ENCODE data around the gene SCAP. TPM values are rescaled to one million over a fixed set of nuclear protein-coding genes. Genes with fewer than 3 reads are reported as not detected.

Gene SCAP
- total and polyA plus RNA-seq, 2 of the 13 experiments (the other 11 are each of a cell fraction or from before 2014, with no cell fraction given), result 40.4 to 53.3 TPM

- H3K27me3 ChIP-seq (ENCODE audit: control insufficient read depth in 1 of 2, insufficient read depth in 2 of 2, low read length in 2 of 2), result no peaks in the 10 kb centered on the region; a peak in 1 of 5 replicates
- H3K79me2 ChIP-seq (ENCODE audit: insufficient read depth, low read length), result peaks cover 31% of the 10 kb centered on the region
- H3K4me2 ChIP-seq (ENCODE audit: low read depth, low read length), result peak overlapping the region; percentile 91
- peaks cover 70% of the 10 kb centered on the region for H3K4me1 ChIP-seq (ENCODE audit: insufficient read depth, low read length)
- peak; percentile 82 for FAIRE-seq
- ChIA-PET POLR2A (interaction anchor here (0.9 to 3.2 kb wide), 10 partner anchors 9 to 446 kb away, joined by 3 to 25 read pairs (median 5); partner anchors contain the start of genes KIF9 and KLHL18), CTCF (ENCODE audit: low intra/inter-chr PET ratio, low total read pairs) (no interaction called here)
- in situ Hi-C loops (cut with HindIII; ENCODE audit: extremely low pct_ligation_motif_present, low pct_unique_long_range_greater_than_20kb) (no loop called here), intact Hi-C loops (cut with micrococcal nuclease; ENCODE audit: unreplicated experiment) (no loop called here)
- peak overlapping the region; percentile 83 to 99 (median 87) for H3K4me3 ChIP-seq (replicated peaks in 1 of 3; ENCODE audit: insufficient read depth in 1 of 3, low read depth in 2 of 3, low read length in 3 of 3)
- peak; percentile 1; the same call in 1 of the 3 replicates for ATAC-seq
- no peak overlapping the region for H2AFZ ChIP-seq (ENCODE audit: low read length)
- no peaks in the 10 kb centered on the region for H3K36me3 ChIP-seq (replicated peaks in 1 of 2; ENCODE audit: control insufficient read depth in 1 of 2, insufficient read depth in 2 of 2, low read length in 2 of 2)
- peak overlapping the region; percentile 98 for H3K9ac ChIP-seq (ENCODE audit: insufficient read depth, low read depth, low read length)
- peak overlapping the region; percentile 99 for H3K27ac ChIP-seq (ENCODE audit: extremely low read length, insufficient read depth, low read length)
- no TSS peak for BruUV-seq (replicated peaks)
- peaks cover 7% of the 10 kb centered on the region for H4K20me1 ChIP-seq (ENCODE audit: insufficient read depth, low read length)
- peak; percentile 79 for DNase-seq (ENCODE audit: low spot score)
- H3K9me3 ChIP-seq (ENCODE audit: low read length), result no peaks in the 10 kb centered on the region
- WGBS (ENCODE audit: low lambda C conversion rate), result 3% methylated on average over 19 of the region's 19 CpGs
- TF ChIP-seq RARA (CRISPR knock-in tag; IDR thresholded peaks at IDR 0.05) (peak; percentile 97), MAF1 (CRISPR knock-in tag; IDR thresholded peaks at IDR 0.05; ENCODE audit: borderline replicate concordance) (no peak), ZBTB40 (IDR thresholded peaks at IDR 0.05) (no peak), ZBTB40 (CRISPR knock-in tag; IDR thresholded peaks at IDR 0.05) (peak; percentile 84), ELF4 (CRISPR knock-in tag; IDR thresholded peaks at IDR 0.05; ENCODE audit: borderline replicate concordance) (peak; percentile 71; the same call in 1 of the 2 replicates), HDAC6 (IDR thresholded peaks at IDR 0.05; ENCODE audit: low read depth, low read length) (no peak), ZNF468 (CRISPR knock-in tag; IDR thresholded peaks at IDR 0.05) (no peak), NRL (CRISPR knock-in tag; IDR thresholded peaks at IDR 0.05; ENCODE audit: borderline replicate concordance) (peak; percentile 89), AKAP8 (CRISPR knock-in tag; IDR thresholded peaks at IDR 0.05) (peak; percentile 94; the same call in 1 of the 2 replicates)
- TF ChIP-seq, protein P1, sequence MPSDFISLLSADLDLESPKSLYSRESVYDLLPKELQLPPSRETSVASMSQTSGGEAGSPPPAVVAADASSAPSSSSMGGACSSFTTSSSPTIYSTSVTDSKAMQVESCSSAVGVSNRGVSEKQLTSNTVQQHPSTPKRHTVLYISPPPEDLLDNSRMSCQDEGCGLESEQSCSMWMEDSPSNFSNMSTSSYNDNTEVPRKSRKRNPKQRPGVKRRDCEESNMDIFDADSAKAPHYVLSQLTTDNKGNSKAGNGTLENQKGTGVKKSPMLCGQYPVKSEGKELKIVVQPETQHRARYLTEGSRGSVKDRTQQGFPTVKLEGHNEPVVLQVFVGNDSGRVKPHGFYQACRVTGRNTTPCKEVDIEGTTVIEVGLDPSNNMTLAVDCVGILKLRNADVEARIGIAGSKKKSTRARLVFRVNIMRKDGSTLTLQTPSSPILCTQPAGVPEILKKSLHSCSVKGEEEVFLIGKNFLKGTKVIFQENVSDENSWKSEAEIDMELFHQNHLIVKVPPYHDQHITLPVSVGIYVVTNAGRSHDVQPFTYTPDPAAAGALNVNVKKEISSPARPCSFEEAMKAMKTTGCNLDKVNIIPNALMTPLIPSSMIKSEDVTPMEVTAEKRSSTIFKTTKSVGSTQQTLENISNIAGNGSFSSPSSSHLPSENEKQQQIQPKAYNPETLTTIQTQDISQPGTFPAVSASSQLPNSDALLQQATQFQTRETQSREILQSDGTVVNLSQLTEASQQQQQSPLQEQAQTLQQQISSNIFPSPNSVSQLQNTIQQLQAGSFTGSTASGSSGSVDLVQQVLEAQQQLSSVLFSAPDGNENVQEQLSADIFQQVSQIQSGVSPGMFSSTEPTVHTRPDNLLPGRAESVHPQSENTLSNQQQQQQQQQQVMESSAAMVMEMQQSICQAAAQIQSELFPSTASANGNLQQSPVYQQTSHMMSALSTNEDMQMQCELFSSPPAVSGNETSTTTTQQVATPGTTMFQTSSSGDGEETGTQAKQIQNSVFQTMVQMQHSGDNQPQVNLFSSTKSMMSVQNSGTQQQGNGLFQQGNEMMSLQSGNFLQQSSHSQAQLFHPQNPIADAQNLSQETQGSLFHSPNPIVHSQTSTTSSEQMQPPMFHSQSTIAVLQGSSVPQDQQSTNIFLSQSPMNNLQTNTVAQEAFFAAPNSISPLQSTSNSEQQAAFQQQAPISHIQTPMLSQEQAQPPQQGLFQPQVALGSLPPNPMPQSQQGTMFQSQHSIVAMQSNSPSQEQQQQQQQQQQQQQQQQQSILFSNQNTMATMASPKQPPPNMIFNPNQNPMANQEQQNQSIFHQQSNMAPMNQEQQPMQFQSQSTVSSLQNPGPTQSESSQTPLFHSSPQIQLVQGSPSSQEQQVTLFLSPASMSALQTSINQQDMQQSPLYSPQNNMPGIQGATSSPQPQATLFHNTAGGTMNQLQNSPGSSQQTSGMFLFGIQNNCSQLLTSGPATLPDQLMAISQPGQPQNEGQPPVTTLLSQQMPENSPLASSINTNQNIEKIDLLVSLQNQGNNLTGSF (CRISPR knock-in tag; IDR thresholded peaks at IDR 0.05), result no peak
Observed at GRCh38 chr3:47379411-47379899, 96.3 kb downstream of the SCAP start.

Measured in HepG2 (cell line).